ENCODE results near the gene ARHGAP24.
"Not testable (repeated sequence)": the region's sequence is repeated elsewhere in the genome, so short reads cannot be mapped to it uniquely, and the experiment has no call there.

The ARHGAP24 gene

DNA sequence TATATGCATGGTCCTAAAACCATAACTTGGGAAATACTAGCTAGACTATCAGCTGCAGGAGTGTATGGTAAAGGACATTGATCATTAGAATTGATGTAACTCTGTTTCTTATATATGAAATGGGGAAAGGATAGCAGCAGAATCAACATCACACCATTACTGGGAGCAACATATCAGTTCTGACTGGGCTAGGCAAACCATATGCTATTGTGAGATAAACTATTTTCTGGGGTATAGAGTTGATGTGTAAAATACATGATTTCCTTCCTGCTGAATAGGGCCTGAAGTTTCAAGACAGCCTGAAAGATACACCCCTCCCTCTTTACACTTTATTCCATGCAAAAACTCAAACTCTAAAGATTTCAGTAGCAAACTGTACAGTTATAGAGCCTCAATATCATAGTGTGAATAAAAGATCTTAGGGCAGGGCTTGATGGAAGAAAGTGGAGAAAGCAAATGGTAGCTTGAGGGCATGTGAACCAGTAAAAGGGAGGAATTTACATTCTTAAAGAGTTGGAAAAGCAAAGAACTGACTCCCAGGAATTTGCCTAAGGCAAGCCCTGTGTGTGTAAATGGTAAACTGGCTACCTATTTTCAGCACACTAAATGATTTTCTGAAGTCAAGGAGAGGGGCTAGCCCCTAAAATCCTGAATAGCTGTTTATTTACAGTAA, 480.8 kb downstream of the ARHGAP24 start:
- no peak for DNase-seq (ENCODE audit: low read depth in 2 of 2)

DNA sequence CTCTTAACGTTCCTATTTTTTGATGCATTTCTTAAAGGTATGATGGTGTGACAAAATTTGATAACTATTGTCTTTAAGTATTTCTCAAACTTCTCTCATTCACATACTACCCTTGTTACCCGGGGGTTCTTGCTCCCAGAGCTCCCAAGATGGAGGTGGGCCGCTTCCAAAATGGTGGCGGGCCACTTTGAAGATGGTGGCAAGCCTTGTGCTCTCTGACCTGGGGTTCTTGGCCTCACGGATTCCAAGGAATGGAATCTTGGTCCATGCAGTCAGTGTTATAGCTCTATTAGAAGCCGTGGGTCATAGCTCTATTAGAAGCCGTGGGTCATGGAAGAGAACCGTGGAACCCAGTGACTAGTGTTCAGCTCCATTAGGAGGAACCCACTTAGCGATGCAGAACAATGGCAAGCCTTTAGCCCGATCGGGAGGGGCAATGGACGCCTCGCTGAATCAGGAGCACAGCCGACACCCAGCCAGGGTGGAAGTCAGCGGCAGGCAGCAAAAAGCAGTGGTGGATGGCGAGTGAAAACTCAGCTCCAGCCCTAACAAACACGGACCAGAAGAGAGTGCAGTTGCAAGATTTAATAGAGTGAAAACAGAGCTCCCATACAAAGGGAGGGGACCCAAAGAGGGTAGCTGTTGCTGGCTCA, 481.5 kb downstream of the ARHGAP24 start:
- no peak for DNase-seq (ENCODE audit: low read depth in 2 of 2)

DNA sequence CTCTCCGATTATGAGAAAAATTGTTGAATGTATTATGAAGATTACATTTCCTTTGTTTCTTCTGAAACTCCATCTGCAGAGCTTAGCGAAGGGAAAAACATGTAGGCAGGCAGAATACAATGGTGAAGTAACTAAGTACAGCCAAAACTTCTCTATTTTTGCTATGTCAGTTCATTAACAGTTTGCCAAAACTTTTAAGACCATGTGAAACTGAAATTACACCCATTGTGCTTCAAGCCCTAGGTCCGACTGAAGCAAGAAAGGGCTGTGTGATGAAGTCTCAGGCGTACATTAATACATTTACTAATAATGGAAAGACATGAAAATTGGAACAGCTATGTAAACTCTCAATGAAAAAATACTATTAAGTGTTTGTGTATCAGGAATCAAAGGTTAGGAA, 486.9 kb downstream of the ARHGAP24 start:
- DNase-seq (ENCODE audit: low read depth in 2 of 2) = no peak

DNA sequence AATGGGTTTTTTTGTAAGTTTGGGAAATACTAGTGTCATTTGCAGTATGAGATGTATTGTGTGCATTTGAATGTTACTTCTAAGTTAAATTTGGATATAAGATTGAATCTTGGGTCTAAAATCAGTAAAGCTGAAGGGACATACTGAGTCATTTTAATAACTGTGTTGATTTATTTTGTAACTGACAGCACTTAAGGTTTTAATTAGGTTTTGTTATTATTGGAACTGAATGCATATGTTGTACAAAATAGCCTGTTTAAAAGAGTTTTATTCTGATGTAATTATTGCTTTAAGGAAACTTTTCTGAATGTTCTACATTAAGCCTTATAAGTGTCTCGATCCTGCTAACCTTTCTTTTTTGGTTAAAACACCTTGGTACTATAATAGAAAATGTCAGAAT, 488.3 kb downstream of the ARHGAP24 start:
- DNase-seq (ENCODE audit: low read depth in 2 of 2) = no peak

DNA sequence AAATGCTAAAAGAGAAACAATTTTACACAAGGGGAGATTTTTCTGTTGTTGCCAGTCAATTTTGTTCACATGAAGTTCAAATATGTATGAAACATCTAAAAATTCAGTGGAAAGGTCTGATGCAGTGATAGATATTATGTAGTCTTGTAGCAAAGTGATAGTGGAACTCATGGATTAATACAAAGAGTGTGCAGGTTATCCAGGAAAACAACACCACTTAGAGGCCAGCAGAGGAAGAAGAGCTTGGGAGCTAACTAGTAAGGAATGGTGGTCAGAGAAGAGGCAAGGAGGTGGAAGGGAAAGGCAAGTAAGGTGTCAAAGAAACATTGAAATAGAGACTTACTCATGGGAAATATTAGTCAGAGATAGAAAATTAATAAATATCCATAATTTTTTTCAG, 489.3 kb downstream of the ARHGAP24 start:
- DNase-seq (ENCODE audit: low read depth in 2 of 2) = no peak

DNA sequence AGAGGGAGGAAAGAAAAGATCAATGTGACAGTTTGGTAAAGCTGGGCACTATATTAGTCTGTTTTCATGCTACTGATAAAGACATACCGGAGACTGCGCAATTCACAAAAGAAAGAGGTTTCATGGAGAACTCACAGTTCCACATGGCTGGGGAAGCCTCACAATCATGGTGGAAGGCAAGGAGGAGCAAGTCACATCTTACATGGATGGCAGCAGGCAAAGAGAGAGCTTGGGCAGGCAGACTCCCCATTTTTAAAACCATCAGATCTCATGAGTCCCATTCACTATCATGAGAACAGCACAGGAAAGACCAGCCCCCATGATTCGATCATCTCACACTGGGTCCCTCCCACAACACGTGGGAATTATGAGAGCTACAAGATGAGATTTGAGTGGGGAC, 490.1 kb downstream of the ARHGAP24 start:
- not testable (repeated sequence) for DNase-seq (ENCODE audit: low read depth in 2 of 2)

DNA sequence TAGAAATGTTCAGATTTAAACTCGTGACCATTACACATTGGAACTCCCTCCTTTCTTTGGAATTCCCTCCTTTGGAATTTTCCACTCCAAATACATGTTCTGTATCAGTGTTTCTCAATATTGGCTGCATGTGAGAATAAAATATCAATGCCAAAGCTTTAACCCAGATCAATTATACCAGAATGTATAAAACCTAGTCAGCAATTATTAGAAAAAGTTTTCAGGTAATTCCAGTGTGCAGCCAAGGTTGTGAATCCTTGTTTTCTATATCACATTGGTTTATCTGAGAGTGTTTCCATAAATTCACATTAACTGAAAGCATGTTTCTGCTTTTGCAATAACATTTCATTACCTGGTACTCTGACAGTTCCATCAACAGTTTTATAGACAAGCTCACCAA, 490.6 kb downstream of the ARHGAP24 start:
- DNase-seq (ENCODE audit: low read depth in 2 of 2) = no peak

DNA sequence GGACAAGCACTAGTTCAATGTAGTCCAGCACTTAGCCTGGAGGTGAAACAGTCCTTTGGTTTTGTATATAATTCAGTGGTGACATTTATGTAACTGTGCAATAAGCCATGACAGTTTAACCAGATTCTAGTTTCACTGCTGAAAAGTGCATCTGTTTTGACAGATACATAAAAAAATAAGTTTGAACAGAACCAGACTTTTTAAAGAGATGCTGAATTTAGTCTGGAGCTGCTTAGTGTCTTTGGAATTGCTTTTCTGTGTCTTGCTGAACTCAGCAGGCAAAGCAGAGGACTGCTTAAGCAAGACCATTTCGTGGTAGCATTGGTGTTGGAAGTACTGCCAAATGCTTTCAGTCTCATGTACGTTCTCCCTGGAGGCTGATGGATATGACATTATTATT, 491.4 kb downstream of the ARHGAP24 start:
- DNase-seq (ENCODE audit: low read depth in 2 of 2) = no peak

DNA sequence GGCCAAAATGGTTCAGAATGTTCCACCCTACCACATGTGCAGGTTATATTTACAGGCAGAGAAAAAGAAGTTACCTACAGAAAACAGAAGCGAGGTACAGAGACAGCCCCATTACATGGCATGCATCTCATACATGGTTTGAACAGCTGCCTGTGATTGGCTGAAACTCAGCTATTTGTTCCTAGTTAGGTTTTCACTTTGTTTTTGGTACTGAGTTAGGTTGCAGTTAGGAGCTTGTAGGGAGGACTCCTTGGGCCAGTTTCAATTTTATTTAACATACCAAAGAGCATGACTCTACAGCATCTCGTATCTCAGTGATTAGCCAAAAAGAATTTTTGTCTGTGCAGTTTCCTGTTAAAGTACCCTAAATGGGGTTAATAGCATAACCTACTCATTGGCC, 492.9 kb downstream of the ARHGAP24 start:
- DNase-seq (ENCODE audit: low read depth in 2 of 2) = no peak

DNA sequence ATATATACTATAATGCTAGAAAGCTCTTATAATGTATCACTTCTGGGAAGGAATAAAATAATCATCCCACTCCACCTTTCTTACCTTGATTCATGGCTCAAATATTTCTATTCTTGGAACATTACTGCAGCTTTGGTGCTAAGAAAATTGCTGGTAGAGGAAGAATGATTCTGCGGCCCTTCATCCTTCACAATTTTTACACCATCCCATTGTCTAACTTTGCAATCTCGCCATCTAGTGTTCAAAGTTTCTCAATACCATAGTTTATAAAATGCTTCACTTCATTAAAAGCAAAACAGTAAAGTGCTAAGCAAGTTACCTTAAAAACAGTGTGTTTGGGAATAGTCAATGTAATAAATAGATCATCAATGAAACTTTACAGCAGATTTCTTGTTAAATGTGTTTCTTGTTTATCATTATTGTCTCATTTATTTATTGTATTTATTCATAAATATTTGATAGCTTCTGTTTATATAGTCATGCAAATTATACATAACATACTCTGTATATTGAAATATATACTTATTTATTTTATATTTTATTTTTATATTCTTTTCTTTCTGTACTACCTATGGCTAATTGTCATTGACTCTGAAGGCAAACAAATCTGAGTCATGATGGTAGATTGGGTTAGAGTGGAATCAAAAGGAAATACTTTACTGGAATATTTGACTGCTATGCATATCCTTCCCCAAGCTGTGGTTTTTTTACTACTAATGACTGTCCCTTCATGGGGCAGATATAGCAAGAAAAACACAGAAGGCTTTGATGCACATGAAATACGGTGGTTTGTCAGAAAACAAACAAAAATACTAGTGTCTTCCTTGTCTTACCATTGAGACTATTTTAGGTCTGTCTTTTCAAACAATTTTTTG, 494.2 kb downstream of the ARHGAP24 start:
- DNase-seq (ENCODE audit: low read depth in 2 of 2) = no peak

DNA sequence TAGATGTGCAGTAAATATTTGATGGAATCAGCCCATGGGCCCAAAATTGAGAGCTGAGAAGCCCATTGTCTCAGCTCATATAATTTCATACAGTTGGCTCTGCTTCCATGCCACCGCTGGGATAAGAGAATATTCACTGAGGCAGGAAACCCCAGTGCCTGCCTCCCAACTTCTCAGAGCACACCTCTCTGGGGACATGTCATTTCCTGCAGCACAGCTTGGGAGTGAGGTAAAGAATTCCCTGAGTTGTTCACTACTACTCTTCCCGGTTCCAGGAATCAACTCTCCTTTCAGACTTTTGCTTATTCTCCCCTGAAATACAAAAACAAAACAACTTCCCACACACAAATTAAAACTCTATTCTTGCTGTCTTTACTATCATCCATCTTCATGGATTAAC, 495.6 kb downstream of the ARHGAP24 start:
- DNase-seq (ENCODE audit: low read depth in 2 of 2) = no peak

DNA sequence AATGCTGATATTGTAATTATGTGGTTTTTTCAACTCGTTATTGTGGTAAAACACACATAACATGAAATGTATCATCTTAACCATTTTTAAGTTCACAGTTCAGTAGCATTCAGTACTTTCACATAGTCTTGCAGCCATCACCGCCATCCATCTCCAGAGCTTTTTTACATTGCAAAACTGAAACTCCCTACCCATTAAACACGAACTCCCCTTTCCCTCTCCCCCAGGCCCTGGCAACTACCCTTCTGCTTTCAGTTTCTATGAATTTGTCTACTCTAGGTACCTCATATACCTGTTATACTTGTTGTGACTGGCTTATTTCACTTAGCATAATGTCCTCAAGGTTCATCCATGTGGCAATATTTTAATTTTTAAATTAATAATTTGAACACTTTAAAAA, 504.3 kb downstream of the ARHGAP24 start:
- no peak for DNase-seq (ENCODE audit: low read depth in 2 of 2)

DNA sequence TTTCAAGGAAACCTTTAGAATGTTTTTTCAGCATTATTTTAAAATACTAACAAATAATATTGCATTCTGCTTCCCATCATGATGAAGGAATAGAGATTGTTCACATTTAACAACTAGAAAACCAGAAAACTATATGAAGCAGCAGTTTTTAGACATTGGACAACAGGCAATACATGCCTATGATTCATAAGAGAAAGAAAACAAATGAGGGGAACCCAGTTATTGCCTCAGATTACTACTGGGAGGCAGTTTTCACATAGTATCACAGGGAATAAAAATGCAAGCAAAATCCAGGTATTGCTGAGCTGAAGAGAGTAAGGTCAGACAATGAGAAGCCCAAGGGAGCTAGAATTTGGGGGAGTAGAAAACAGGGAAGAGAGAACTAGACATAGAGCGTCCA, 511.3 kb downstream of the ARHGAP24 start:
- DNase-seq (ENCODE audit: low read depth in 2 of 2) = no peak

DNA sequence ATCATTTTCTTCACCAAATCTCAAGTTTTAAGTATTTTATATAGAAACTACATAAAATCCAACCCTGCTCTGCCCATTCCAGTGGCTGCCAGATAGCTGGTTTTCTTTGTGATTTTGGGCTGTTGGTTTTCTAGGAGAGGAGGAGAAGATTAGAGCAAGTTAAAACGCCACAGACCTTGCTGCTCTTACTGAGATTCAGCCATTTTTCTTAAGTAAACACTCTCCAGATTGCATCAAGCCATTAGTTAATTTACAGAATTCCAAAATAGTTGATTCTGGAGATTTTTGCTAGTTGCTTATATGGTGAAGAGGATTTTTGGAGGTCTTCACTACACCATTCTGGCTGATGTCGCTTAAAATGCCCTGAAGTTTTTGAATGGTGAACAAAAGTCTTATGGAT, 518.7 kb downstream of the ARHGAP24 start:
- no peak for DNase-seq (ENCODE audit: low read depth in 2 of 2)

DNA sequence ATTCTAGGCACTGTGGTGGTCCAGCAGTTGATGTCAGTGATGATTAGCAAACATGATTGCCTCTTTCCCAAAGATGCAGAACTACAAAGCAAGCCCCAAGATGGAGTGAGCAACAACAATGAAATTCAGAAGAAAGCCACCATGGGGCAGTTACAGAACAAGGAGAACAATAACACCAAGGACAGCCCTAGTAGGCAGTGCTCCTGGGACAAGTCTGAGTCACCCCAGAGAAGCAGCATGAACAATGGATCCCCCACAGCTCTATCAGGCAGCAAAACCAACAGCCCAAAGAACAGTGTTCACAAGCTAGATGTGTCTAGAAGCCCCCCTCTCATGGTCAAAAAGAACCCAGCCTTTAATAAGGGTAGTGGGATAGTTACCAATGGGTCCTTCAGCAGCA, 519.6 kb downstream of the ARHGAP24 start:
- no peak for DNase-seq (ENCODE audit: low read depth in 2 of 2)

DNA sequence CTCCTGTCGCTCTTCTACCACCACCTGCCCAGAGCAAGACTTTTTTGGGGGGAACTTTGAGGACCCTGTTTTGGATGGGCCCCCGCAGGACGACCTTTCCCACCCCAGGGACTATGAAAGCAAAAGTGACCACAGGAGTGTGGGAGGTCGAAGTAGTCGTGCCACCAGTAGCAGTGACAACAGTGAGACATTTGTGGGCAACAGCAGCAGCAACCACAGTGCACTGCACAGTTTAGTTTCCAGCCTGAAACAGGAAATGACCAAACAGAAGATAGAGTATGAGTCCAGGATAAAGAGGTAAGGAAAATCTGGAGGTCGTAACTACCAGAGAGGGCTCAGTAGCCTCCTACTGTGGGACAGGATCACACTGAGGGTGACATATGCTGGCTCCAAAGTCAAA, 520.4 kb downstream of the ARHGAP24 start:
- no peak for DNase-seq (ENCODE audit: low read depth in 2 of 2)

DNA sequence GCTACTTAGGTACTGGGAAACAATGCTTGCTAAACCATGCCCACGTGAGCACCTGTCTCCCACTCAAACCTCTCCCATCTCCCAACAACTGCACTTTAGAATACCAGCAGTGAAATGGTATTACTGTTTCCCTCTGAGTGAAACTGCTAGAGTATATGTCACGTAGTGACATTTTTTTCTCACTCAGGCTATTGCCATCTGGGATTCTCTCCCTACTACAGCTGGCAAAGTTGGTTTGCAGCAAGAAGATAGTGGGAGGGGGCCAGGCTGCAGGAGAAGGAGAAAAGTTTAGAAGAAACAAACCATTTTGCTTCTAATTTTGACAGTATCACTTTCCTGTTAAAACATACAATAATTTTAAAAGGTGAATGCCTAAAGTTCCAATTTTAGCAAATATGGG, 526.6 kb downstream of the ARHGAP24 start:
- no peak for DNase-seq (ENCODE audit: low read depth in 2 of 2)

DNA sequence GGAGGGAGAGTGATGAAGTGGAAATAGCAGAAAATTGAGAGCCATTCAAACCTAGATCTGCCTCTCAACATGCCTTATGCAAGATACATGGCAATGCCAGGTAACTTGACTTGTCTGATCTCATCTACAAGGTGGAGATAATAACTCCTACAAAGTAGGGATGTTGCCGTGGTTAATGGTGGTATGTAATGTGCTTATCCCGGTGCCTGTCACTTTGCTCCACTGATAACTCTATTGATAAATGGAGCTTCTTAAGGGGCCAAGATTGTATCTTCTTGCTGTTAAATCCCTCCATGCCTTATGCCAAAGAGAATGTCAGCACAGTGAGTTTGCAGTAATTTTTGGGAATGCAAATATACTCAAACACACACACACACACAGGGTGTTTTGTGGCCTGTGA, 529.1 kb downstream of the ARHGAP24 start:
- DNase-seq (ENCODE audit: low read depth in 2 of 2) = no peak

DNA sequence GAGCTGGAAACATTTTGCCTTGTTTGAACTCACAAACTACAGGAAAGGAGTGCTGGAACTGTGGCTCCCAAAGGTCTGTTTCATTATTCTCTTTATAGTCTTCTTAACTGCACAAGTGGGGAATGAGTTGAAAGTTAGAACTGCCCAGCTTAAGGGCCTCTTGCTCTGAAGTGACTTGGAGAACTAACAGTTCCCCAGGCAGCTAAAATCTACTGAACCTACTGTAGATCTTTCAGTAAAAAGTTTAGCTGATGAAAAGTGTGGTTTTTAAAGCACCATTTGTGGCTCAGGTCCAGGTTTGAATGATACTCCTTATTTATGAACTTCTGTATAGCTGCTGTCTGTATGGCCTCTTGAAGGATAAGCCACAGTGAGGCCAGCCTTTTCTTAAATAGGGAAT, 531.1 kb downstream of the ARHGAP24 start:
- no peak for DNase-seq (ENCODE audit: low read depth in 2 of 2)

DNA sequence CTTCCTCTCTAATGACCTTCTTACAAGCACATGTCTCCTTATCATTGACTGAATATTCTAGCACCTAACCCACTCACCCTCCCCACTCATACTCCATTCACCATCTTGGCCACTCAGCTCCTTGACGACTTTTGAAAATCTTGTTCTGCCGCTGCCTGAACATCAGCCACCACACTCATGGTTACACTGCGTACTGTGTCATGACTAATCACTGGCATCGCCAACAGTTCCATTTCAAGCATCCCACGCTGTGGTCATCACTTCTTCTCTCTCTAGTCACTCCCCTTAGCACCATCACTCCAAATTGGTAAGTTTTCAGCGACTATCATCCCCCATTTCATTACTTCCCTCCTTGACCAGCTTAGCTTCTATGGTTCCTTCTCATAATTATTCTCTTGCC, 532.1 kb downstream of the ARHGAP24 start:
- DNase-seq (ENCODE audit: low read depth in 2 of 2) = no peak

DNA sequence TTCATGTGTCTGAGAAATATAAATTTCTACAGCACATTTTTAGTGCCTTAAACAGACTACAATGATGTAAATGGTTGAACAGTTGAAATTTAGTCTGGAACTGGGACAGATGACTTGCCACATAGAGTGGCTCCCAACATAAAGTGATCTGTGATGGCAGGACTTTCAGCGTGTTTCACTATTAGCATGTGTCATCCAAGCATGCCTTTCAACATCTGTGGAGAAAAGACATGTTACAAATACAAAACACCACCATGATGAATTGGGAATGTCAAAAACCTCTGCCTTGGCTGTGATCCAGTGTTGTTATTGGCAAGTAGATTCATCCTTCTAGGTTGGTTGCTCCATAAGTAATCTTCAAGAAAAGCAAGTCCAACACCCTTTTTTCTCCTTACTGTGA, 536.2 kb downstream of the ARHGAP24 start:
- DNase-seq (ENCODE audit: low read depth in 2 of 2) = no peak

DNA sequence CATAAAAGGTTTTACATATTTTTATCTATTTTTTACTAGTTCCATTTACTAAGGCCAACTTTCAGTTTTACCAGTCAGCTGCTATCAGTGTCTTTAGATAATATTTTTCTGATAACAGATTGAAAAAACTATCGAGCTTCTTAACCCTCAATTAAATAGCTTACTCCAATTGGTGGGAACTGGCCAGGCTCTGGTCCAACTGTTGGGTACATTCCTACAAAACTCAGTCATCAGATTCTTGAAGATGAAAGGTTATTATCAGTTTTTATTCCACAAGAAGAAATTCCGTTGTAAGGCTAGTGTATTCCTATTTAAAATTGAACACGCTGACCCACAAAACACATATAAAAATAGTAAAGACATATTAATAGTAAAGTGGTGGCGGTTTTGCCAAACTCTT, 538.7 kb downstream of the ARHGAP24 start:
- no peak for DNase-seq (ENCODE audit: low read depth in 2 of 2)

DNA sequence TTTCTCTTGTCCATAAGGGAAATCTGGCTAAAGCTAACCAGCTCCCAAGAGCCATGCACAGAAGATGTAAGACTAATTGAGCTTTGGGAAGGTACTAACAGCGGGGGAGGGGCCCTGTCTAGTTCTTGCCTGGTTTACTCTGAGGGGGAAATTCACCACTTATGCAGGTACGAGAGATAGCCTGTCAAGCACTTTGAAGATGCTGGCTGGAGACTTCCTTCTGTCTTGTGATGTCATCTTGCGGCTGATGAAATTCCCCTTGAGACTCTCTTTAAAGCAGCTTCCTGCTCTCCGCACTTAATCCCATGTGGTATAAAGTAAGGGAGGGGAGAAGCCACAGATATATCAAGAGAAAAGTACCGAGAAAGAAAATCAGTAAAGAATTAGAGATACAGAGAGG, 539.6 kb downstream of the ARHGAP24 start:
- DNase-seq (ENCODE audit: low read depth in 2 of 2) = no peak
